Measurements from ENCODE around the gene ADAMTS2.

Gene ADAMTS2

DNA sequence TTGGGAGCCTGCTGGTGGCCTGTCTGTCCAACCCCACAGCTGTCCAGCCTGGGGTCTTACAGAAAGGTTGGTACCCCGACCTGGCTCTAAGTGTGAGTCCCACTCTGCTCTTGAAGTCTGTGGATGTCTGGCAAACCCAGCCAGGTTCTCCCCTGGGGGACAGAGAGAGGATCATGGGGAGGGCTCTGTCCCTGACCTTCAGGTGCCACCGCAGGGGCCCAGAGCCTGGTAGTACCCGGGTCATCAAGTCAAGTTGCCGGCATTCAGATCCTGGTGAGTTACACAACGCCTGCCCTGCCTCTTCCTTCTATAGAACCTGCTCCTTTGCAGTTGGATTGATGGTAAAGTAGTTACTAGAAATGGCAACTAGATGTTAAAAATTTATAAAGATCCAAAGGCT, 66.7 kb downstream of the ADAMTS2 start:
- TF ChIP-seq, protein P1, sequence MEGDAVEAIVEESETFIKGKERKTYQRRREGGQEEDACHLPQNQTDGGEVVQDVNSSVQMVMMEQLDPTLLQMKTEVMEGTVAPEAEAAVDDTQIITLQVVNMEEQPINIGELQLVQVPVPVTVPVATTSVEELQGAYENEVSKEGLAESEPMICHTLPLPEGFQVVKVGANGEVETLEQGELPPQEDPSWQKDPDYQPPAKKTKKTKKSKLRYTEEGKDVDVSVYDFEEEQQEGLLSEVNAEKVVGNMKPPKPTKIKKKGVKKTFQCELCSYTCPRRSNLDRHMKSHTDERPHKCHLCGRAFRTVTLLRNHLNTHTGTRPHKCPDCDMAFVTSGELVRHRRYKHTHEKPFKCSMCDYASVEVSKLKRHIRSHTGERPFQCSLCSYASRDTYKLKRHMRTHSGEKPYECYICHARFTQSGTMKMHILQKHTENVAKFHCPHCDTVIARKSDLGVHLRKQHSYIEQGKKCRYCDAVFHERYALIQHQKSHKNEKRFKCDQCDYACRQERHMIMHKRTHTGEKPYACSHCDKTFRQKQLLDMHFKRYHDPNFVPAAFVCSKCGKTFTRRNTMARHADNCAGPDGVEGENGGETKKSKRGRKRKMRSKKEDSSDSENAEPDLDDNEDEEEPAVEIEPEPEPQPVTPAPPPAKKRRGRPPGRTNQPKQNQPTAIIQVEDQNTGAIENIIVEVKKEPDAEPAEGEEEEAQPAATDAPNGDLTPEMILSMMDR (IDR thresholded peaks at IDR 0.05; ENCODE audit: borderline replicate concordance, insufficient read depth, low read depth, low read length) = no peak
- no peak overlapping the region for H3K4me3 ChIP-seq (ENCODE audit: low read depth, low read length)

DNA sequence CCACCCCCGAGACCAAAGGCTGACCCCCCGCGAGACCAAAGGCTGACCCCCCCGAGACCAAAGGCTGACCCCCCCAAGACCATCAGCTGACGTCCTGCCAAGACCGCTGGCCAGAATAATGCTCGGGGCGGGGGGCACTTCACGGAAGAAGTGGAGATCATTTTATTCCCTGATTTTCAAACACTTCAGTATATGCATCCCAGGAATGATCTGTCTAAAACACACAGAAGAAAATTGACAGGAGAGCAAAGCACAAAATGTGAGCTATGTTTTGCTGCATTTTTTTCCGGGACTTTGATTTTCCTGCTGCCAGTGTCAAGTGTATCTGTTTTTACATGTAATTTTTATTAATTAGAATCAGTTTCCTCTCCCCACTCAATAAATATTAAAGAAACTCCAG, 67.1 kb downstream of the ADAMTS2 start:
- H3K4me3 ChIP-seq (ENCODE audit: low read depth, low read length) = no peak overlapping the region
- TF ChIP-seq, protein P1 (IDR thresholded peaks at IDR 0.05; ENCODE audit: borderline replicate concordance, insufficient read depth, low read depth, low read length) = no peak

DNA sequence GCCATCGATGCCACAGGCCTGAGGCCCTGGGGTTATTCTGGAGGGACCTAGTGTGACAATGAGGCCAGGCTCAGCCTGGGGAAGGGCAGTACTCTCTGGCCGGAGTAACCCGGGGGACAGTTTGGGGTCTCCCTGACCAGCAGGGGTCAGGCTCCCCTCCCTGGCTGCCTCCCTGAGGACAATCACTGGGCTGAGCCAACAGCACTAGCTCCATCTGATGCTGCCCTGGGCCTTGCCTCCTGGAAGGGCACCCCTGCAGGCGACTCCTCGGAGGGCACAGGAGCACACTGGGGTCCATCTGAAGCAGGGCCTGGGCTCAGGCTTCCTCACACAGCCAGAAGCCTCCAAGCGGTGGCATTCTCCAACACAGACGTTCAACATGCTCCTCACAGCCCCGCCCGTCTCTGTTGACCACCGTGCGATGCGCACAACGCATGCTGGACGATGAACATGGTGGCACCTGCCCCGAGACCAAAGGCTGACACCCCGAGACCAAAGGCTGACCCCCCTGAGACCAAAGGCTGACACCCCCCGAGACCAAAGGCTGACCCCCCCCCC, 68.3 kb downstream of the ADAMTS2 start:
- H3K4me3 ChIP-seq (ENCODE audit: low read depth, low read length) = no peak overlapping the region
- TF ChIP-seq, protein P1 (IDR thresholded peaks at IDR 0.05; ENCODE audit: borderline replicate concordance, insufficient read depth, low read depth, low read length) = no peak

DNA sequence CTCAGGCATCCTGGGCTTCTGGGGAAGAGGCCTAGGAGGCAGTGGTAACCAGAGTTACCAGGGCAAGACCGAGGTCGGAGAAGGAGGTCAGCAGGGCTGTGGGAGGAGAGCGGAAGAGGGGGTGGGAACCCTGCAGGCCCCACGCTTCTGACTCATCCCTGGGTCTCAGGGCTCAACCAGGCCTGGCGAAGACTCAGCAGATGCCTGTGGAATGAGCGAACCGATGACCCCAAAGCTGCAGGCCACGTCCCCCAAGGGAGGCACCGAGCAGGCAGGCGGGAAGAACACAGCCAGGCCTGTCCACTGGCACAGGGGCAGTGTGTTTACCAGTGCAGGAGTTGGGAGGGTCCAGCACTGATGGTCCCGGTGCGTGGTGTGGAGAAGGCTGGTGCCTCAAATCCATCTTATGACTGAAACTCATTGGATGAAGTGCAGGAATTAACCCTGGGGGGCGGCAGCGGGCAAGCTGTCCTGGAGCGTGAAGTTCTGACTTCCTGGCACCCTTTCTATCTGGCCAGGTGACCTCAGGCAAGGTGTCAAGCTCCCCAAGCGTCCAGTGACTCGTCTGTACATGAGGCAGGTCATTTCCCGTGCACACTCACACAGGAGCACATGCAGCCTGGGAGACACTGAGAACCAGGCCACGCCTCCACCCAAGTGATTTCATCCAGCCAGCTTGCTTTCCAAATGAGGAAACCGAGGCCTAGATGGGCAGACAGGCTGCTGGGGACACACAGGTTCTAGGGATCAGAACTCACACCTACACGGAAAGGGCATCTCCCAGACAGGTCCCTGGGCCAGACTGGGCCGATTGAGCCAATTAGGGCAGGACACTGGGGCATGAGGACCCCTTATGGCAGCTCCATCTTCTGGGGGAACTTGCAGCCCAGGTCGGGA, 69.1 kb downstream of the ADAMTS2 start:
- TF ChIP-seq, protein P1 (IDR thresholded peaks at IDR 0.05; ENCODE audit: borderline replicate concordance, insufficient read depth, low read depth, low read length) = no peak
- H3K4me3 ChIP-seq (ENCODE audit: low read depth, low read length) = no peak overlapping the region

DNA sequence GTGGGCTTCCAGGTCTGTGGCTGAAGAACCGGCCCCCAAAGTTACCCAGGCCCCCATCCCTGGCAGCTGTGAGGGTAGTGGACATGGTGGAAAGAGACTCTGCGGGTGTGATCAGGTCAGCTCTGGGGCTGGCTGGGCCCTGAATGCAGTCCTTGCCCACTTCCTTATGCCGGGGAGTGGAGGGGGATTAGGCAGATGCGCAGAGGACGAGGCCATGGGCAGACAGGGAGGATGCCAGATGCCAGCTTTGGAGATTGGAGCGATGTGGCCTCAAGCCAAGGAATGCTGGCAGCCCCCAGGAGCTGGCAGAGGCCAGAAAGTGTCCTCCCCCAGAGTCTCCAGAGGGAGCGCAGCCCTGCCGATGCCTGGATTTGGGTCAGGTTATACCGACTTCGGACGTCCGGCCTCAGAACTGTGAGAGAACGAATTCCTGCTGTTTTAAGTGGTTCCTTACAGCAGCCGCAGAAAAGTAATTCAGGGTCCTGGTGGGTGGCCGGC, 69.8 kb downstream of the ADAMTS2 start:
- TF ChIP-seq, protein P1 (IDR thresholded peaks at IDR 0.05; ENCODE audit: borderline replicate concordance, insufficient read depth, low read depth, low read length) = no peak

DNA sequence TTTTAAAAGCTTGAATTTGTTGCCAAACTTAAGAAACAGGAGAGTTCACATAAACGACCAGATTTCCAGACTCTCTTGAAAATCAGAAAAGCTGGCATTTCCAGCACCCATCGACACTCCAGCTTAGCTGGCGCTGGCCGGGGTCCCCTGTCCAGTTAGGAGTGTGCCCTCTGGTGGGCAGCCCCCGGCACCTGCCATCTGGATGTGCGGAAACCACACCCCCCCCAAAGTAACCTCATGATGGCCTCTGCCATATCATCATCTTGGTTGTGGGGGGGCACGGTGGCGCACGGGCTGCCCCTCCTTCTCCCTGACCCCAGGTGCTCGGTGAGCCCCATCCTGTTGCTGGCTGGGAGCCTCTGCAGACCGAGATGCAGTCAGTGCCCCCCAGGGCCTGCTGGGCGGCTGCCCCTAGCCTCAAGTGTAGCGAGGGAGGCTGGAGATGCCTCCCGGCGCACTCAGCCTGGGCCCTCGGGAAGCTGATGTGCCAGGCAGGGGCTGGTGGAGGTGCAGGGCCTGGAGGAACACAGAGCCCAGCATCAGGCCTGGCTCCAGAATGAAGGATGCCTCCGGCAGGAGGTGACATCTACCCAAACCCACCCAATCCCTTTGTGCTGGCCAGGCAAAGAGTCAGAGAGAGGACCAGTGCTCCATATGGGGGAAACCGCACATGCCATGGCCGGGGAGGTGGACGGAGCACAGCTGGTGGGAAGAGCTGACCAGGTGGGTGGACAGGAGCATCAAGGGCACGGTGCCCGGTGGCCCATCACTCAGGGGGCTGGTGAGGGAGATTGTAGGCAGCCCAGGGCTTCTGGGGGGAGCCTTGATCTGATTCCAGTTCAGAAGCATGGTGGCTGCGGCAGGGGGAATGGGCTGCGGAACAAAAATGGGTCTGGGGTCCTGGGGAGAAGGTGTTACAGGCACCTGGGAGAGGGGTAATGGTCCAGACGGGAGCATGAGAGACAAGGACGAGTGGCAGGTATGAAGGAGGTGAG, 70.6 kb downstream of the ADAMTS2 start:
- TF ChIP-seq, protein P1 (IDR thresholded peaks at IDR 0.05; ENCODE audit: borderline replicate concordance, insufficient read depth, low read depth, low read length) = no peak
- no peak overlapping the region for H3K4me3 ChIP-seq (ENCODE audit: low read depth, low read length)

More for the DNA sequence above, 69.8 kb downstream of the ADAMTS2 start:
- H3K4me3 ChIP-seq (ENCODE audit: low read depth, low read length) = no peak overlapping the region
